SU-DHL-6 (cell line): ENCODE measurements around the gene TALDO1.

Experiments
- H2AFZ ChIP-seq: fragments of 200-600 bp; sonication (generic); 2 replicates; pipeline ENCODE4 v1.6.1; 2014; ENCODE audit warnings: low read depth, mild to moderate bottlenecking, moderate library complexity, mixed read lengths, antibody characterized with exemption, low read length; ENCODE audit not compliant: severe bottlenecking
- H3F3A ChIP-seq: fragments of 200-600 bp; shearing (Covaris generic); 2 replicates; pipeline ENCODE4 v1.6.0; 2016; ENCODE audit warnings: antibody characterized with exemption, mild to moderate bottlenecking; ENCODE audit not compliant: insufficient read depth
- H3K27ac ChIP-seq: fragments of 200-600 bp; sonication (generic); 2 replicates; pipeline ENCODE4 v1.5.1; 2016; ENCODE audit warnings: low read depth, mild to moderate bottlenecking, low read length, moderate library complexity, mixed read lengths
- H3K27me3 ChIP-seq: fragments of 200-600 bp; sonication (generic), shearing (Covaris generic); 2 replicates; pipeline ENCODE4 v1.6.0; 2014; ENCODE audit warnings: mild to moderate bottlenecking, low read length
- H3K36me3 ChIP-seq: fragments of 200-600 bp; sonication (generic); 2 replicates; pipeline ENCODE4 v1.6.1; 2014; ENCODE audit warnings: mild to moderate bottlenecking, low read length, mixed read lengths
- H3K4me2 ChIP-seq: fragments of 300-600, 200-600 bp; shearing (Covaris generic), sonication (generic); 2 replicates; pipeline ENCODE4 v1.6.0; 2014; ENCODE audit warnings: low read length, low read depth, mild to moderate bottlenecking; ENCODE audit not compliant: poor library complexity, severe bottlenecking
- H3K4me3 ChIP-seq: fragments of 200-600 bp; sonication (generic); 2 replicates; pipeline ENCODE4 v1.5.1; 2014; ENCODE audit warnings: antibody characterized with exemption, low read length, mild to moderate bottlenecking, mixed read lengths; ENCODE audit not compliant: insufficient read depth, poor library complexity, severe bottlenecking
- H3K79me2 ChIP-seq: fragments of 200-600 bp; sonication (generic); 2 replicates; pipeline ENCODE4 v1.6.1; 2014; ENCODE audit warnings: mild to moderate bottlenecking, low read length, moderate library complexity; ENCODE audit not compliant: insufficient read depth
- H3K9ac ChIP-seq: fragments of 200-600 bp; sonication (generic); 2 replicates; pipeline ENCODE4 v1.7.0; 2014; ENCODE audit warnings: mild to moderate bottlenecking, low read length
- H3K9me2 ChIP-seq: fragments of 200-600 bp; sonication (generic); replicated peaks from 2 replicates; pipeline ENCODE4 v1.6.1; 2014; ENCODE audit warnings: low read length; ENCODE audit not compliant: insufficient read depth
- H3K9me3 ChIP-seq: fragments of 200-600 bp; sonication (generic); 2 replicates; pipeline ENCODE4 v1.6.1; 2014; ENCODE audit warnings: low read length, mixed read lengths; ENCODE audit not compliant: insufficient read depth
- H4K20me1 ChIP-seq: fragments of 200-600 bp; sonication (generic); 2 replicates; pipeline ENCODE4 v1.6.1; 2014; ENCODE audit warnings: low read depth, mild to moderate bottlenecking, antibody characterized with exemption, low read length, moderate library complexity, mixed read lengths
- EZH2phosphoT487 ChIP-seq: fragments of 200-600 bp; sonication (generic), shearing (Covaris generic); conservative IDR thresholded peaks from 2 replicates; pipeline ENCODE4 v1.6.1; 2018; ENCODE audit warnings: mild to moderate bottlenecking, antibody characterized with exemption, low read length, moderate library complexity, mixed read lengths
- TF ChIP-seq, protein P1 (sequence below): fragments of 200-600 bp; sonication (generic); IDR thresholded peaks from one replicate; pipeline ENCODE4 v1.5.1; 2017; ENCODE audit warnings: antibody characterized with exemption, mild to moderate bottlenecking, low read length, moderate library complexity; ENCODE audit not compliant: insufficient read depth, poor library complexity, severe bottlenecking

TALDO1 gene

DNA sequence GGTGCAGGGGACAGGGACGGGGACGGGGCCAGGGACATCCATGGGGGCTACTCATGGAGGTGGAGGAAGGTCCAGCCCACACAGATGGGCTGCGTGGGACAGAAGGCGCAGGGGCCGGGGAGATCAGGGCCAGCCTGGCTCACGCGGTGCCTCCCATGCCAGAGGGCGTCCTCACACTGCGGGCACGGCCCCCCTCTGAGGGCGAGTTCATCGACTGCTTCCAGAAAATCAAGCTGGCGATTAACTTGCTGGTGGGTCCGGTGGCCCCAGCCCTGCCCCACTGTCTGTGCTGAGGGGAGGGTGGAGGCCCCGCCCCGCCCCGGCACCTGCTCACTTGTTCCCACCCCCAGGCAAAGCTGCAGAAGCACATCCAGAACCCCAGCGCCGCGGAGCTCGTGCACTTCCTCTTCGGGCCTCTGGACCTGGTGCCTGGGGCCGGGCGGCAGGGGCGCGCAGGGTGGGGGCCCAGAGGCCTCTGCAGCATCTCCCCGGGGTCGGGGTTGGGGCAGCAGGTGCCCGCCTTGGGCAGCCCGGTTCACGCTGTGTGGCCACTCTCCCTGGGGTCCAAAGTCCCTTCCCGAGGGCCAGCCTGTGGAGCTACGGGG, 25.4 kb upstream of the TALDO1 start:
- H3K79me2 ChIP-seq: no peaks in the 10 kb centered on the region
- no peak overlapping the region; the same call in 1 of the 2 replicates for H3K9ac ChIP-seq
- no peaks in the 10 kb centered on the region for H3K27me3 ChIP-seq
- no peaks in the 10 kb centered on the region for H3K36me3 ChIP-seq
- TF ChIP-seq, protein P1, sequence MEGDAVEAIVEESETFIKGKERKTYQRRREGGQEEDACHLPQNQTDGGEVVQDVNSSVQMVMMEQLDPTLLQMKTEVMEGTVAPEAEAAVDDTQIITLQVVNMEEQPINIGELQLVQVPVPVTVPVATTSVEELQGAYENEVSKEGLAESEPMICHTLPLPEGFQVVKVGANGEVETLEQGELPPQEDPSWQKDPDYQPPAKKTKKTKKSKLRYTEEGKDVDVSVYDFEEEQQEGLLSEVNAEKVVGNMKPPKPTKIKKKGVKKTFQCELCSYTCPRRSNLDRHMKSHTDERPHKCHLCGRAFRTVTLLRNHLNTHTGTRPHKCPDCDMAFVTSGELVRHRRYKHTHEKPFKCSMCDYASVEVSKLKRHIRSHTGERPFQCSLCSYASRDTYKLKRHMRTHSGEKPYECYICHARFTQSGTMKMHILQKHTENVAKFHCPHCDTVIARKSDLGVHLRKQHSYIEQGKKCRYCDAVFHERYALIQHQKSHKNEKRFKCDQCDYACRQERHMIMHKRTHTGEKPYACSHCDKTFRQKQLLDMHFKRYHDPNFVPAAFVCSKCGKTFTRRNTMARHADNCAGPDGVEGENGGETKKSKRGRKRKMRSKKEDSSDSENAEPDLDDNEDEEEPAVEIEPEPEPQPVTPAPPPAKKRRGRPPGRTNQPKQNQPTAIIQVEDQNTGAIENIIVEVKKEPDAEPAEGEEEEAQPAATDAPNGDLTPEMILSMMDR: no peak
- TF ChIP-seq EZH2phosphoT487: no peak
- no peak overlapping the region for H3K27ac ChIP-seq
- H3K4me2 ChIP-seq: peak overlapping the region; percentile 26
- H3F3A ChIP-seq: peaks cover 7% of the 10 kb centered on the region; the same call in 1 of the 2 replicates
- H3K4me3 ChIP-seq: no peak overlapping the region
- H4K20me1 ChIP-seq: no peaks in the 10 kb centered on the region
- H2AFZ ChIP-seq: no peak overlapping the region
- H3K9me2 ChIP-seq: no peaks in the 10 kb centered on the region
- H3K9me3 ChIP-seq: no peaks in the 10 kb centered on the region

DNA sequence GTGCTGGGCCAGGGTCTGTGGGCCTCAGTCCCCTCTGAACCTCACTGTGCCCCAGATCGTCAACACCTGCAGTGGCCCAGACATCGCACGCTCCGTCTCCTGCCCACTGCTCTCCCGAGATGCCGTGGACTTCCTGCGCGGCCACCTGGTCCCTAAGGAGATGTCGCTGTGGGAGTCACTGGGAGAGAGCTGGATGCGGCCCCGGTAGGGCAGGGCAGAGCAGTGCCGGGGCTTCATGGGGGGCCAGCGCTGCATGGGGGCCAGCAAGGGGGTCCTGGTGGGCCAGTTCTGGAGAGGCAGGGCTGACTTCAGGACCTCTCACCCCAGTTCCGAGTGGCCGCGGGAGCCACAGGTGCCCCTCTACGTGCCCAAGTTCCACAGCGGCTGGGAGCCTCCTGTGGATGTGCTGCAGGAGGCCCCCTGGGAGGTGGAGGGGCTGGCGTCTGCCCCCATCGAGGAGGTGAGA, 24.9 kb upstream of the TALDO1 start:
- H3K36me3 ChIP-seq: no peaks in the 10 kb centered on the region
- H3F3A ChIP-seq: peaks cover 7% of the 10 kb centered on the region; the same call in 1 of the 2 replicates
- peak overlapping the region; percentile 26 for H3K4me2 ChIP-seq
- no peak overlapping the region for H3K27ac ChIP-seq
- no peak overlapping the region for H3K4me3 ChIP-seq
- no peaks in the 10 kb centered on the region for H3K27me3 ChIP-seq
- H2AFZ ChIP-seq: no peak overlapping the region
- H4K20me1 ChIP-seq: no peaks in the 10 kb centered on the region
- H3K9me2 ChIP-seq: no peaks in the 10 kb centered on the region
- H3K9ac ChIP-seq: no peak overlapping the region
- H3K9me3 ChIP-seq: no peaks in the 10 kb centered on the region
- H3K79me2 ChIP-seq: no peaks in the 10 kb centered on the region
- TF ChIP-seq, protein P1: no peak
- TF ChIP-seq EZH2phosphoT487: no peak

DNA sequence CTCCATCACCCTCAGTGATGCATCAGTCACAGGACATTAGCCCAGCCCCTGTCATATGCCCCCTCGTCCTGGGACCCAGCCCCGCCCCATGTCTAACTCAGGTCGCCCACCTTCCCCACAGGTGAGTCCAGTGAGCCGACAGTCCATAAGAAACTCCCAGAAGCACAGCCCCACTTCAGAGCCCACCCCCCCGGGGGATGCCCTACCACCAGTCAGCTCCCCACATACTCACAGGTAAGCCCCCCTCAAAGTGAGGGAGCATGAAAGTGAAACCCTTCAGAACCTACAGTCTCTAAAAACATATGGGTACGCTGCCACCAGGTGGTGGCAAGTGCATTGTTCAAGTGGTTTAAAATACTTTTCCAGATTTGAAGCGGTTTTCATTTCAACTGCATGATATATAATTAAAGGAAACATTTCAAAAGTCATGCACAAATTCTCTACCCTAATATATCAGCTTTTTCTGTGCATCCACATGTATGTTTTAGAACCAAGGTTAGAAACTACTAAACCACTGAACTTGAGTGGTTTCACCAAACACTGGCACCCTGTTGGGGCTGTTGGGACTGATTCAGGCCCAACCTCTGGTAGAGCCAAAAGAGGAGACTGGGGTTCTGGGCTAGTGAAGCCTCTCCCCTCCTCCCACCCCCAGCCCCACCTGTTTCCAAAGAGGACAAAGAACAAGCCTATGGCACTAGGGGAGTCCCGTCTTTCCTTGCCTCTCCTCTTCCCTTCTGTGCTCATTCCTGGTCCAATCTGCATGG, 24.0 kb upstream of the TALDO1 start:
- no peak overlapping the region for H3K9ac ChIP-seq
- H3K79me2 ChIP-seq: no peaks in the 10 kb centered on the region
- peaks cover 7% of the 10 kb centered on the region; the same call in 1 of the 2 replicates for H3F3A ChIP-seq
- H3K27ac ChIP-seq: no peak overlapping the region
- no peaks in the 10 kb centered on the region for H3K36me3 ChIP-seq
- H2AFZ ChIP-seq: no peak overlapping the region
- H3K9me2 ChIP-seq: no peaks in the 10 kb centered on the region
- H4K20me1 ChIP-seq: no peaks in the 10 kb centered on the region
- H3K4me3 ChIP-seq: no peak overlapping the region
- no peaks in the 10 kb centered on the region for H3K9me3 ChIP-seq
- no peak for TF ChIP-seq EZH2phosphoT487
- TF ChIP-seq, protein P1: peak; percentile 91
- peak overlapping the region; percentile 36 for H3K4me2 ChIP-seq
- H3K27me3 ChIP-seq: no peaks in the 10 kb centered on the region
